HepG2 (cell line): ENCODE data around the gene AGER. TPM values are rescaled to one million over a fixed set of nuclear protein-coding genes. Genes with fewer than 3 reads are reported as not detected.

Experiments used
- AHR ChIP-seq: IDR thresholded peaks from 2 replicates; pipeline ENCODE4 v1.6.1; 2018; ENCODE audit warnings: missing genetic modification reagents, missing compliant biosample characterization
- BCL6 ChIP-seq: IDR thresholded peaks from 2 replicates; pipeline ENCODE4 v1.6.1; 2016; ENCODE audit warnings: missing genetic modification reagents, missing compliant biosample characterization
- CENPX ChIP-seq: sonication (generic); formaldehyde crosslinking; IDR thresholded peaks from 2 replicates; pipeline ENCODE4 v1.9.0; 2021; ENCODE audit warnings: mild to moderate bottlenecking, missing genetic modification reagents, moderate library complexity
- CREM ChIP-seq, 2 experiments: sonication (generic) in 1 of 2; formaldehyde crosslinking in 1 of 2; IDR thresholded peaks; 2 replicates each; pipeline versions ENCODE4 v1.4.0 to v1.6.1; 2016 to 2020; ENCODE audit warnings: antibody characterized with exemption in 1 of 2, mild to moderate bottlenecking in 1 of 2, missing genetic modification reagents in 1 of 2
- FOSL2 ChIP-seq: sonication (generic); formaldehyde crosslinking; IDR thresholded peaks from 2 replicates; pipeline ENCODE4 v1.4.0; 2020; ENCODE audit warnings: missing genetic modification reagents
- IKZF4 ChIP-seq: sonication (generic); formaldehyde crosslinking; IDR thresholded peaks from 2 replicates; pipeline ENCODE4 v1.5.1; 2020; ENCODE audit warnings: borderline replicate concordance, mild to moderate bottlenecking, low read depth, missing genetic modification reagents; ENCODE audit errors: not compliant biosample characterization
- KLF15 ChIP-seq: sonication (generic); formaldehyde crosslinking; IDR thresholded peaks from 2 replicates; pipeline ENCODE4 v1.8.1; 2023; ENCODE audit warnings: borderline replicate concordance, mild to moderate bottlenecking, inconsistent platforms, missing genetic modification reagents, mixed read lengths
- MBD4 ChIP-seq: IDR thresholded peaks from 2 replicates; pipeline ENCODE4 v1.6.1; 2012; ENCODE audit warnings: low read length, inconsistent platforms, borderline replicate concordance
- NR2C2 ChIP-seq: sonication (generic); formaldehyde crosslinking; IDR thresholded peaks from 2 replicates; pipeline ENCODE4 v1.4.0; 2020; ENCODE audit warnings: missing genetic modification reagents, mild to moderate bottlenecking, moderate library complexity, borderline replicate concordance
- NR2F6 ChIP-seq, 2 experiments: IDR thresholded peaks; 2 replicates each; pipeline ENCODE4 v1.6.1; 2016; ENCODE audit warnings: antibody characterized with exemption in 1 of 2, mild to moderate bottlenecking in 1 of 2
- PLRG1 ChIP-seq: fragments of 450-650 bp; conservative IDR thresholded peaks from 2 replicates; pipeline ENCODE4 v1.6.1; 2016
- POLR2AphosphoS5 ChIP-seq: IDR thresholded peaks from 2 replicates; pipeline ENCODE4 v1.6.1; 2012; ENCODE audit warnings: low read depth, low read length
- RARA ChIP-seq: IDR thresholded peaks from 2 replicates; pipeline ENCODE4 v1.6.1; 2016; ENCODE audit warnings: missing genetic modification reagents, missing compliant biosample characterization
- SRSF4 ChIP-seq: fragments of 200-400 bp; formaldehyde crosslinking; IDR thresholded peaks from one replicate; pipeline ENCODE4 v1.6.1; 2018; ENCODE audit warnings: mild to moderate bottlenecking, low read depth, low read length, moderate library complexity; ENCODE audit not compliant: poor library complexity, severe bottlenecking
- TEAD3 ChIP-seq: optimal IDR thresholded peaks from 2 replicates; pipeline ENCODE3; 2016; ENCODE audit warnings: borderline replicate concordance
- TRIM24 ChIP-seq: sonication (generic); formaldehyde crosslinking; IDR thresholded peaks from 2 replicates; pipeline ENCODE4 v1.8.0; 2022; ENCODE audit warnings: mild to moderate bottlenecking, missing genetic modification reagents
- ZKSCAN1 ChIP-seq: fragments of 150-350 bp; IDR thresholded peaks from 2 replicates; pipeline ENCODE4 v1.6.1; 2014; ENCODE audit warnings: low read length
- ZNF205 ChIP-seq: IDR thresholded peaks from 2 replicates; pipeline ENCODE4 v1.6.1; 2018; ENCODE audit warnings: missing biosample characterization, missing genetic modification reagents
- ZNF326 ChIP-seq: sonication (generic); formaldehyde crosslinking; IDR thresholded peaks from 2 replicates; pipeline ENCODE4 v1.4.0; 2020; ENCODE audit warnings: missing genetic modification reagents, borderline replicate concordance
- ZNF431 ChIP-seq: sonication (generic); formaldehyde crosslinking; IDR thresholded peaks from 2 replicates; pipeline ENCODE4 v1.9.0; 2022; ENCODE audit warnings: missing genetic modification reagents, low read depth, mild to moderate bottlenecking, borderline replicate concordance
- ZNF572 ChIP-seq: sonication (generic); formaldehyde crosslinking; IDR thresholded peaks from 2 replicates; pipeline ENCODE4 v1.5.1; 2020; ENCODE audit warnings: mild to moderate bottlenecking, missing genetic modification reagents
- ZNF816 ChIP-seq: sonication (generic); formaldehyde crosslinking; IDR thresholded peaks from 2 replicates; pipeline ENCODE4 v1.8.0; 2022; ENCODE audit warnings: missing genetic modification reagents, mild to moderate bottlenecking, borderline replicate concordance
- polyA plus RNA-seq, 8 experiments: library from polyadenylated mRNA; depleted of rRNA in 3 of 8; stranded (reverse) in 7 of 8; unstranded in 1 of 8; fragments of >200 nt; fragmentation: Illumina TruSeq in 4 of 8; extraction: Trizol in 4 of 8; gene quantifications; 2 replicates each; pipeline versions ENCODE4 v1.2.1 to v1.2.3, GENCODE V29; 2011 to 2016; ENCODE audit warnings: low read depth in 4 of 8, missing spikeins in 1 of 8, mixed read lengths in 1 of 8; ENCODE audit not compliant: insufficient read depth in 1 of 8
- total RNA-seq, 5 experiments: library from RNA; depleted of rRNA; stranded (reverse); fragments of >200 nt; fragmentation: Illumina TruSeq; extraction: Trizol; gene quantifications; 2 replicates each; pipeline ENCODE4 v1.2.3, GENCODE V29; 2016; ENCODE audit warnings: low read depth in 1 of 5
- TF ChIP-seq, protein P1 (sequence below): sonication (generic); formaldehyde crosslinking; IDR thresholded peaks from 2 replicates; pipeline ENCODE4 v1.4.0; 2020; ENCODE audit warnings: missing genetic modification reagents
- TF ChIP-seq, protein P2 (sequence below), 2 experiments: fragments of 450-650 bp in 1 of 2; sonication (generic) in 1 of 2; formaldehyde crosslinking; IDR thresholded peaks; 2 replicates each; pipeline versions ENCODE4 v1.5.0 to v1.8.0; 2020 to 2022; ENCODE audit warnings: mild to moderate bottlenecking in 1 of 2, missing genetic modification reagents in 1 of 2
- TF ChIP-seq, protein P3 (sequence below): sonication (generic); formaldehyde crosslinking; IDR thresholded peaks from 2 replicates; pipeline ENCODE4 v1.4.0; 2020; ENCODE audit warnings: missing genetic modification reagents
- TF ChIP-seq, protein P4 (sequence below): sonication (generic); formaldehyde crosslinking; IDR thresholded peaks from 2 replicates; pipeline ENCODE4 v1.8.0; 2022; ENCODE audit warnings: mild to moderate bottlenecking, missing genetic modification reagents; ENCODE audit not compliant: insufficient replicate concordance

The AGER gene
- total and polyA plus RNA-seq, 2 of the 13 experiments (the other 11 are each of a cell fraction or from before 2014, with no cell fraction given) = 1.9 to 5.1 TPM

DNA sequence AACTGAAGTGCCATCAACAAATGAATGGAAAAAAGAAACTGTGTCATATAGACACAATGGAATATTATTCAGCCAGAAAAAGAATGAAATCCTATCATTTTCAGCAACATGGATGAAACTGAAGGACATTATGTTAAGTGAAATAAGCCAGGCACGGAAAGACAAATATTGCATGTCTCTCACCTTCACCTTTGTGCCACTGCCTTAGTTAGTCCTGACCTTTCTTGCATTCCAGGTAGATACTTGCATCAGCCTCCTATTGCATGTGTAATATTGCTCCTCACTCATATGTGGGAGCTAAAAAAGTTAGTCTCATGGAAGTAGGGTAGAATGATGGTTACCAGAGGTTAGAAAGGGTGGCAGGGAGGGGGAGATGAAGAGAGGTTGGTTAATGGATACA, 24.9 kb upstream of the AGER start (continued):
- TF ChIP-seq, protein P1, sequence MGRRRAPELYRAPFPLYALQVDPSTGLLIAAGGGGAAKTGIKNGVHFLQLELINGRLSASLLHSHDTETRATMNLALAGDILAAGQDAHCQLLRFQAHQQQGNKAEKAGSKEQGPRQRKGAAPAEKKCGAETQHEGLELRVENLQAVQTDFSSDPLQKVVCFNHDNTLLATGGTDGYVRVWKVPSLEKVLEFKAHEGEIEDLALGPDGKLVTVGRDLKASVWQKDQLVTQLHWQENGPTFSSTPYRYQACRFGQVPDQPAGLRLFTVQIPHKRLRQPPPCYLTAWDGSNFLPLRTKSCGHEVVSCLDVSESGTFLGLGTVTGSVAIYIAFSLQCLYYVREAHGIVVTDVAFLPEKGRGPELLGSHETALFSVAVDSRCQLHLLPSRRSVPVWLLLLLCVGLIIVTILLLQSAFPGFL (CRISPR knock-in tag) = no peak
- TF ChIP-seq AHR (CRISPR knock-in tag) (no peak), TRIM24 (CRISPR knock-in tag) (no peak), CENPX (CRISPR knock-in tag) (no peak), MBD4 (no peak), ZNF816 (CRISPR knock-in tag) (no peak), ZNF205 (CRISPR knock-in tag) (no peak), FOSL2 (CRISPR knock-in tag) (no peak), NR2F6 (IDR thresholded peaks at IDR 0.05) (0 out of 2 replicates have a peak, but pooled peaks have one; percentile 33), NR2F6 (CRISPR knock-in tag; IDR thresholded peaks at IDR 0.05) (peak; percentile 37; the same call in 1 of the 2 replicates), KLF15 (CRISPR knock-in tag) (no peak), SRSF4 (no peak), ZNF572 (CRISPR knock-in tag) (no peak), ZNF326 (CRISPR knock-in tag) (no peak), BCL6 (CRISPR knock-in tag) (peak; percentile 35; the same call in 1 of the 2 replicates), TEAD3 (CRISPR knock-in tag) (peak; percentile 21), RARA (CRISPR knock-in tag) (0 out of 2 replicates have a peak, but pooled peaks have one; percentile 31), CREM (IDR thresholded peaks at IDR 0.05) (no peak), CREM (CRISPR knock-in tag; IDR thresholded peaks at IDR 0.05) (no peak), IKZF4 (CRISPR knock-in tag) (no peak), ZKSCAN1 (no peak), NR2C2 (CRISPR knock-in tag) (peak; percentile 68; the same call in 1 of the 2 replicates), ZNF431 (CRISPR knock-in tag) (no peak), POLR2AphosphoS5 (no peak), PLRG1 (no peak)
- TF ChIP-seq, protein P2, sequence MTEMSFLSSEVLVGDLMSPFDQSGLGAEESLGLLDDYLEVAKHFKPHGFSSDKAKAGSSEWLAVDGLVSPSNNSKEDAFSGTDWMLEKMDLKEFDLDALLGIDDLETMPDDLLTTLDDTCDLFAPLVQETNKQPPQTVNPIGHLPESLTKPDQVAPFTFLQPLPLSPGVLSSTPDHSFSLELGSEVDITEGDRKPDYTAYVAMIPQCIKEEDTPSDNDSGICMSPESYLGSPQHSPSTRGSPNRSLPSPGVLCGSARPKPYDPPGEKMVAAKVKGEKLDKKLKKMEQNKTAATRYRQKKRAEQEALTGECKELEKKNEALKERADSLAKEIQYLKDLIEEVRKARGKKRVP (CRISPR knock-in tag; IDR thresholded peaks at IDR 0.05) = peak in 1 of 2 experiments; percentile 95; a peak in 2 of 4 replicates
- TF ChIP-seq, protein P3, sequence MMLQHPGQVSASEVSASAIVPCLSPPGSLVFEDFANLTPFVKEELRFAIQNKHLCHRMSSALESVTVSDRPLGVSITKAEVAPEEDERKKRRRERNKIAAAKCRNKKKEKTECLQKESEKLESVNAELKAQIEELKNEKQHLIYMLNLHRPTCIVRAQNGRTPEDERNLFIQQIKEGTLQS = no peak
- TF ChIP-seq, protein P4, sequence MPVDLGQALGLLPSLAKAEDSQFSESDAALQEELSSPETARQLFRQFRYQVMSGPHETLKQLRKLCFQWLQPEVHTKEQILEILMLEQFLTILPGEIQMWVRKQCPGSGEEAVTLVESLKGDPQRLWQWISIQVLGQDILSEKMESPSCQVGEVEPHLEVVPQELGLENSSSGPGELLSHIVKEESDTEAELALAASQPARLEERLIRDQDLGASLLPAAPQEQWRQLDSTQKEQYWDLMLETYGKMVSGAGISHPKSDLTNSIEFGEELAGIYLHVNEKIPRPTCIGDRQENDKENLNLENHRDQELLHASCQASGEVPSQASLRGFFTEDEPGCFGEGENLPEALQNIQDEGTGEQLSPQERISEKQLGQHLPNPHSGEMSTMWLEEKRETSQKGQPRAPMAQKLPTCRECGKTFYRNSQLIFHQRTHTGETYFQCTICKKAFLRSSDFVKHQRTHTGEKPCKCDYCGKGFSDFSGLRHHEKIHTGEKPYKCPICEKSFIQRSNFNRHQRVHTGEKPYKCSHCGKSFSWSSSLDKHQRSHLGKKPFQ = no peak
